ENCODE measurements around the gene ANGPTL7. TPM values are rescaled to one million over a fixed set of nuclear protein-coding genes. Genes with fewer than 3 reads are reported as not detected.

ANGPTL7 gene
- total RNA-seq, 1 experiment from 2014 or later: not detected

GRCh38 chr1:11184973-11185372 lies 4.2 kb upstream of the ANGPTL7 start:
- H3K4me3 ChIP-seq (ENCODE audit: low read length): no peak overlapping the region
- no peak overlapping the region for H2AFZ ChIP-seq (ENCODE audit: low read length)
- H3K27me3 ChIP-seq (ENCODE audit: low read length): no peaks in the 10 kb centered on the region
- H3K27ac ChIP-seq (ENCODE audit: low read length): no peak overlapping the region
- H3K4me1 ChIP-seq (ENCODE audit: low read length): no peaks in the 10 kb centered on the region
- no peaks in the 10 kb centered on the region for H3K9me3 ChIP-seq (ENCODE audit: low read length)
- H4K20me1 ChIP-seq (ENCODE audit: insufficient read depth, low read depth, low read length): no peaks in the 10 kb centered on the region
- no peak overlapping the region for H3K9ac ChIP-seq (ENCODE audit: low read length)
- H3K36me3 ChIP-seq (ENCODE audit: insufficient read depth, low read length): peaks cover 9% of the 10 kb centered on the region; the same call in 1 of the 2 replicates
- DNase-seq: no peak
- no peak overlapping the region for H3K4me2 ChIP-seq (ENCODE audit: low read depth, low read length, poor library complexity, severe bottlenecking)
- peaks cover 6% of the 10 kb centered on the region; the same call in 1 of the 2 replicates for H3K79me2 ChIP-seq (ENCODE audit: low read length)
- H3K9me2 ChIP-seq (replicated peaks; ENCODE audit: insufficient read depth, low read length): no peaks in the 10 kb centered on the region

GRCh38 chr1:11187000-11187399 lies 2.2 kb upstream of the ANGPTL7 start:
- H3K4me2 ChIP-seq (ENCODE audit: low read depth, low read length, poor library complexity, severe bottlenecking): no peak overlapping the region
- H3K4me1 ChIP-seq (ENCODE audit: low read length): no peaks in the 10 kb centered on the region
- H3K9me3 ChIP-seq (ENCODE audit: low read length): no peaks in the 10 kb centered on the region
- no peak overlapping the region for H2AFZ ChIP-seq (ENCODE audit: low read length)
- H3K27me3 ChIP-seq (ENCODE audit: low read length): no peaks in the 10 kb centered on the region
- no peak overlapping the region for H3K9ac ChIP-seq (ENCODE audit: low read length)
- no peak overlapping the region for H3K4me3 ChIP-seq (ENCODE audit: low read length)
- no peak overlapping the region for H3K27ac ChIP-seq (ENCODE audit: low read length)
- no peaks in the 10 kb centered on the region for H4K20me1 ChIP-seq (ENCODE audit: insufficient read depth, low read depth, low read length)
- H3K9me2 ChIP-seq (replicated peaks; ENCODE audit: insufficient read depth, low read length): no peaks in the 10 kb centered on the region
- no peak for DNase-seq
- peaks cover 22% of the 10 kb centered on the region; the same call in 1 of the 2 replicates for H3K36me3 ChIP-seq (ENCODE audit: insufficient read depth, low read length)
- H3K79me2 ChIP-seq (ENCODE audit: low read length): peaks cover 10% of the 10 kb centered on the region; the same call in 1 of the 2 replicates

GRCh38 chr1:11187494-11187893 lies 1.7 kb upstream of the ANGPTL7 start:
- no peaks in the 10 kb centered on the region for H3K9me3 ChIP-seq (ENCODE audit: low read length)
- H3K4me3 ChIP-seq (ENCODE audit: low read length): no peak overlapping the region
- no peak overlapping the region for H2AFZ ChIP-seq (ENCODE audit: low read length)
- peaks cover 19% of the 10 kb centered on the region; the same call in 1 of the 2 replicates for H3K36me3 ChIP-seq (ENCODE audit: insufficient read depth, low read length)
- DNase-seq: no peak
- no peaks in the 10 kb centered on the region for H3K27me3 ChIP-seq (ENCODE audit: low read length)
- no peaks in the 10 kb centered on the region for H4K20me1 ChIP-seq (ENCODE audit: insufficient read depth, low read depth, low read length)
- peaks cover 8% of the 10 kb centered on the region; the same call in 1 of the 2 replicates for H3K79me2 ChIP-seq (ENCODE audit: low read length)
- H3K4me2 ChIP-seq (ENCODE audit: low read depth, low read length, poor library complexity, severe bottlenecking): no peak overlapping the region
- no peaks in the 10 kb centered on the region for H3K9me2 ChIP-seq (replicated peaks; ENCODE audit: insufficient read depth, low read length)
- no peaks in the 10 kb centered on the region for H3K4me1 ChIP-seq (ENCODE audit: low read length)
- H3K9ac ChIP-seq (ENCODE audit: low read length): no peak overlapping the region
- no peak overlapping the region for H3K27ac ChIP-seq (ENCODE audit: low read length)

GRCh38 chr1:11187931-11188330 lies 1.2 kb upstream of the ANGPTL7 start:
- Histone ChIP-seq H3K4me2 (ENCODE audit: low read depth, low read length, poor library complexity, severe bottlenecking) (no peak overlapping the region), H3K27me3 (ENCODE audit: low read length) (no peaks in the 10 kb centered on the region), H4K20me1 (ENCODE audit: insufficient read depth, low read depth, low read length) (no peaks in the 10 kb centered on the region), H3K4me1 (ENCODE audit: low read length) (no peaks in the 10 kb centered on the region), H3K79me2 (ENCODE audit: low read length) (peaks cover 5% of the 10 kb centered on the region; the same call in 1 of the 2 replicates), H3K27ac (ENCODE audit: low read length) (no peak overlapping the region), H3K9ac (ENCODE audit: low read length) (no peak overlapping the region), H3K36me3 (ENCODE audit: insufficient read depth, low read length) (peaks cover 19% of the 10 kb centered on the region; the same call in 1 of the 2 replicates), H2AFZ (ENCODE audit: low read length) (no peak overlapping the region), H3K4me3 (ENCODE audit: low read length) (no peak overlapping the region), H3K9me2 (replicated peaks; ENCODE audit: insufficient read depth, low read length) (no peaks in the 10 kb centered on the region), H3K9me3 (ENCODE audit: low read length) (no peaks in the 10 kb centered on the region)
- DNase-seq: no peak

- H3K36me3 ChIP-seq (ENCODE audit: insufficient read depth, low read length): peaks cover 19% of the 10 kb centered on the region; the same call in 1 of the 2 replicates
These were observed 774 bp upstream of the ANGPTL7 start for GRCh38 chr1:11188381-11188780.

GRCh38 chr1:11193376-11193775 lies 4.2 kb downstream of the ANGPTL7 start:
- Histone ChIP-seq H3K36me3 (ENCODE audit: insufficient read depth, low read length) (peaks cover 23% of the 10 kb centered on the region; the same call in 1 of the 2 replicates), H3K4me3 (ENCODE audit: low read length) (no peak overlapping the region)

More at GRCh38 chr1:11188381-11188780, 774 bp upstream of the ANGPTL7 start:
- Histone ChIP-seq H2AFZ (ENCODE audit: low read length) (no peak overlapping the region), H4K20me1 (ENCODE audit: insufficient read depth, low read depth, low read length) (no peaks in the 10 kb centered on the region), H3K27ac (ENCODE audit: low read length) (no peak overlapping the region), H3K4me2 (ENCODE audit: low read depth, low read length, poor library complexity, severe bottlenecking) (no peak overlapping the region), H3K4me1 (ENCODE audit: low read length) (no peaks in the 10 kb centered on the region), H3K27me3 (ENCODE audit: low read length) (no peaks in the 10 kb centered on the region), H3K79me2 (ENCODE audit: low read length) (peaks cover 5% of the 10 kb centered on the region; the same call in 1 of the 2 replicates), H3K9me3 (ENCODE audit: low read length) (no peaks in the 10 kb centered on the region), H3K4me3 (ENCODE audit: low read length) (no peak overlapping the region), H3K9ac (ENCODE audit: low read length) (no peak overlapping the region), H3K9me2 (replicated peaks; ENCODE audit: insufficient read depth, low read length) (no peaks in the 10 kb centered on the region)
- DNase-seq: no peak

GRCh38 chr1:11194407-11195176 lies 5.4 kb downstream of the ANGPTL7 start:
- Histone ChIP-seq H3K27me3 (ENCODE audit: low read length) (no peaks in the 10 kb centered on the region), H3K9me3 (ENCODE audit: low read length) (no peaks in the 10 kb centered on the region), H3K4me1 (ENCODE audit: low read length) (no peaks in the 10 kb centered on the region), H2AFZ (ENCODE audit: low read length) (no peak overlapping the region), H4K20me1 (ENCODE audit: insufficient read depth, low read depth, low read length) (no peaks in the 10 kb centered on the region), H3K4me3 (ENCODE audit: low read length) (no peak overlapping the region), H3K4me2 (ENCODE audit: low read depth, low read length, poor library complexity, severe bottlenecking) (no peak overlapping the region), H3K79me2 (ENCODE audit: low read length) (peaks cover 9% of the 10 kb centered on the region), H3K9me2 (replicated peaks; ENCODE audit: insufficient read depth, low read length) (no peaks in the 10 kb centered on the region), H3K27ac (ENCODE audit: low read length) (no peak overlapping the region), H3K9ac (ENCODE audit: low read length) (no peak overlapping the region), H3K36me3 (ENCODE audit: insufficient read depth, low read length) (peaks cover 28% of the 10 kb centered on the region; the same call in 1 of the 2 replicates)
- no peak for DNase-seq

More at GRCh38 chr1:11193376-11193775, 4.2 kb downstream of the ANGPTL7 start:
- Histone ChIP-seq H3K27me3 (ENCODE audit: low read length) (no peaks in the 10 kb centered on the region), H3K9ac (ENCODE audit: low read length) (no peak overlapping the region), H3K9me2 (replicated peaks; ENCODE audit: insufficient read depth, low read length) (no peaks in the 10 kb centered on the region), H3K4me1 (ENCODE audit: low read length) (no peaks in the 10 kb centered on the region), H3K27ac (ENCODE audit: low read length) (no peak overlapping the region), H3K4me2 (ENCODE audit: low read depth, low read length, poor library complexity, severe bottlenecking) (no peak overlapping the region), H3K9me3 (ENCODE audit: low read length) (no peaks in the 10 kb centered on the region), H4K20me1 (ENCODE audit: insufficient read depth, low read depth, low read length) (no peaks in the 10 kb centered on the region), H3K79me2 (ENCODE audit: low read length) (peaks cover 9% of the 10 kb centered on the region), H2AFZ (ENCODE audit: low read length) (no peak overlapping the region)
- DNase-seq: no peak

- H3K36me3 ChIP-seq (ENCODE audit: insufficient read depth, low read length): peaks cover 16% of the 10 kb centered on the region; the same call in 1 of the 2 replicates
These were observed 7.8 kb downstream of the ANGPTL7 start for GRCh38 chr1:11196945-11197344.

More at GRCh38 chr1:11196945-11197344, 7.8 kb downstream of the ANGPTL7 start:
- Histone ChIP-seq H2AFZ (ENCODE audit: low read length) (no peak overlapping the region), H3K27me3 (ENCODE audit: low read length) (no peaks in the 10 kb centered on the region), H3K4me3 (ENCODE audit: low read length) (no peak overlapping the region), H3K79me2 (ENCODE audit: low read length) (peaks cover 4% of the 10 kb centered on the region; the same call in 1 of the 2 replicates), H3K27ac (ENCODE audit: low read length) (no peak overlapping the region), H3K4me2 (ENCODE audit: low read depth, low read length, poor library complexity, severe bottlenecking) (no peak overlapping the region), H3K4me1 (ENCODE audit: low read length) (no peaks in the 10 kb centered on the region), H3K9ac (ENCODE audit: low read length) (no peak overlapping the region), H4K20me1 (ENCODE audit: insufficient read depth, low read depth, low read length) (no peaks in the 10 kb centered on the region), H3K9me3 (ENCODE audit: low read length) (no peaks in the 10 kb centered on the region), H3K9me2 (replicated peaks; ENCODE audit: insufficient read depth, low read length) (no peaks in the 10 kb centered on the region)
- no peak for DNase-seq

All from Karpas-422 (cell line).